ENCODE data around the gene FAM111A.

DNA sequence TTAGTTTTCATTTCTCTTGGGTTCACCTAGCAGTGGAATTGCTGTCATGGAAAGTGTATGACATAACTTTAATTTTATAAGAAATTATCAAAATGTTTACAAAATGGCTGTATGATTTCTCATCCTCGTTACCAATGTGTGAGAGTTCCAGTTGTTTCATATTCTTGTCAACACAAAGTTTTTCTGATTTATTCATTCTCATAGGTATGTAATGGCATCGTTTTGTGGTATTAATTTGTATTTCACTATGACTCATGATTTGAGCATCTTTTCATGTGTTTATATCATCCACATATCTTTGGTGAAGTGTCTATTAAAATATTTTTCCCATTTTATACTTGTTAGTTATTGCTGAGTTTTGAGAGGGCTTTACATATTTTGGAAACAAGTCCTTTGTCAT, 30.2 kb upstream of the FAM111A start:
- TF ChIP-seq, protein P1, sequence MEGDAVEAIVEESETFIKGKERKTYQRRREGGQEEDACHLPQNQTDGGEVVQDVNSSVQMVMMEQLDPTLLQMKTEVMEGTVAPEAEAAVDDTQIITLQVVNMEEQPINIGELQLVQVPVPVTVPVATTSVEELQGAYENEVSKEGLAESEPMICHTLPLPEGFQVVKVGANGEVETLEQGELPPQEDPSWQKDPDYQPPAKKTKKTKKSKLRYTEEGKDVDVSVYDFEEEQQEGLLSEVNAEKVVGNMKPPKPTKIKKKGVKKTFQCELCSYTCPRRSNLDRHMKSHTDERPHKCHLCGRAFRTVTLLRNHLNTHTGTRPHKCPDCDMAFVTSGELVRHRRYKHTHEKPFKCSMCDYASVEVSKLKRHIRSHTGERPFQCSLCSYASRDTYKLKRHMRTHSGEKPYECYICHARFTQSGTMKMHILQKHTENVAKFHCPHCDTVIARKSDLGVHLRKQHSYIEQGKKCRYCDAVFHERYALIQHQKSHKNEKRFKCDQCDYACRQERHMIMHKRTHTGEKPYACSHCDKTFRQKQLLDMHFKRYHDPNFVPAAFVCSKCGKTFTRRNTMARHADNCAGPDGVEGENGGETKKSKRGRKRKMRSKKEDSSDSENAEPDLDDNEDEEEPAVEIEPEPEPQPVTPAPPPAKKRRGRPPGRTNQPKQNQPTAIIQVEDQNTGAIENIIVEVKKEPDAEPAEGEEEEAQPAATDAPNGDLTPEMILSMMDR (tag by site-specific recombination; IDR thresholded peaks at IDR 0.05): no peak
- TF ChIP-seq ZNF623 (tag by site-specific recombination; IDR thresholded peaks at IDR 0.05) (no peak), KLF1 (tag by site-specific recombination; IDR thresholded peaks at IDR 0.05) (no peak), ZNF23 (tag by site-specific recombination; IDR thresholded peaks at IDR 0.05; ENCODE audit: borderline replicate concordance) (no peak), ZFP37 (tag by site-specific recombination; IDR thresholded peaks at IDR 0.05) (no peak), TCF7L2 (IDR thresholded peaks at IDR 0.05; ENCODE audit: borderline replicate concordance, low read depth, low read length) (no peak), ZSCAN30 (tag by site-specific recombination; IDR thresholded peaks at IDR 0.05) (no peak)
- TF ChIP-seq, protein P2, sequence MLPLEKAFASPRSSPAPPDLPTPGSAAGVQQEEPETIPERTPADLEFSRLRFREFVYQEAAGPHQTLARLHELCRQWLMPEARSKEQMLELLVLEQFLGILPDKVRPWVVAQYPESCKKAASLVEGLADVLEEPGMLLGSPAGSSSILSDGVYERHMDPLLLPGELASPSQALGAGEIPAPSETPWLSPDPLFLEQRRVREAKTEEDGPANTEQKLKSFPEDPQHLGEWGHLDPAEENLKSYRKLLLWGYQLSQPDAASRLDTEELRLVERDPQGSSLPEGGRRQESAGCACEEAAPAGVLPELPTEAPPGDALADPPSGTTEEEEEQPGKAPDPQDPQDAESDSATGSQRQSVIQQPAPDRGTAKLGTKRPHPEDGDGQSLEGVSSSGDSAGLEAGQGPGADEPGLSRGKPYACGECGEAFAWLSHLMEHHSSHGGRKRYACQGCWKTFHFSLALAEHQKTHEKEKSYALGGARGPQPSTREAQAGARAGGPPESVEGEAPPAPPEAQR (tag by site-specific recombination; IDR thresholded peaks at IDR 0.05): no peak
- TF ChIP-seq, protein P3, sequence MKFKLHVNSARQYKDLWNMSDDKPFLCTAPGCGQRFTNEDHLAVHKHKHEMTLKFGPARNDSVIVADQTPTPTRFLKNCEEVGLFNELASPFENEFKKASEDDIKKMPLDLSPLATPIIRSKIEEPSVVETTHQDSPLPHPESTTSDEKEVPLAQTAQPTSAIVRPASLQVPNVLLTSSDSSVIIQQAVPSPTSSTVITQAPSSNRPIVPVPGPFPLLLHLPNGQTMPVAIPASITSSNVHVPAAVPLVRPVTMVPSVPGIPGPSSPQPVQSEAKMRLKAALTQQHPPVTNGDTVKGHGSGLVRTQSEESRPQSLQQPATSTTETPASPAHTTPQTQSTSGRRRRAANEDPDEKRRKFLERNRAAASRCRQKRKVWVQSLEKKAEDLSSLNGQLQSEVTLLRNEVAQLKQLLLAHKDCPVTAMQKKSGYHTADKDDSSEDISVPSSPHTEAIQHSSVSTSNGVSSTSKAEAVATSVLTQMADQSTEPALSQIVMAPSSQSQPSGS (tag by site-specific recombination; IDR thresholded peaks at IDR 0.05; ENCODE audit: low read depth): no peak
- TF ChIP-seq, protein P4, sequence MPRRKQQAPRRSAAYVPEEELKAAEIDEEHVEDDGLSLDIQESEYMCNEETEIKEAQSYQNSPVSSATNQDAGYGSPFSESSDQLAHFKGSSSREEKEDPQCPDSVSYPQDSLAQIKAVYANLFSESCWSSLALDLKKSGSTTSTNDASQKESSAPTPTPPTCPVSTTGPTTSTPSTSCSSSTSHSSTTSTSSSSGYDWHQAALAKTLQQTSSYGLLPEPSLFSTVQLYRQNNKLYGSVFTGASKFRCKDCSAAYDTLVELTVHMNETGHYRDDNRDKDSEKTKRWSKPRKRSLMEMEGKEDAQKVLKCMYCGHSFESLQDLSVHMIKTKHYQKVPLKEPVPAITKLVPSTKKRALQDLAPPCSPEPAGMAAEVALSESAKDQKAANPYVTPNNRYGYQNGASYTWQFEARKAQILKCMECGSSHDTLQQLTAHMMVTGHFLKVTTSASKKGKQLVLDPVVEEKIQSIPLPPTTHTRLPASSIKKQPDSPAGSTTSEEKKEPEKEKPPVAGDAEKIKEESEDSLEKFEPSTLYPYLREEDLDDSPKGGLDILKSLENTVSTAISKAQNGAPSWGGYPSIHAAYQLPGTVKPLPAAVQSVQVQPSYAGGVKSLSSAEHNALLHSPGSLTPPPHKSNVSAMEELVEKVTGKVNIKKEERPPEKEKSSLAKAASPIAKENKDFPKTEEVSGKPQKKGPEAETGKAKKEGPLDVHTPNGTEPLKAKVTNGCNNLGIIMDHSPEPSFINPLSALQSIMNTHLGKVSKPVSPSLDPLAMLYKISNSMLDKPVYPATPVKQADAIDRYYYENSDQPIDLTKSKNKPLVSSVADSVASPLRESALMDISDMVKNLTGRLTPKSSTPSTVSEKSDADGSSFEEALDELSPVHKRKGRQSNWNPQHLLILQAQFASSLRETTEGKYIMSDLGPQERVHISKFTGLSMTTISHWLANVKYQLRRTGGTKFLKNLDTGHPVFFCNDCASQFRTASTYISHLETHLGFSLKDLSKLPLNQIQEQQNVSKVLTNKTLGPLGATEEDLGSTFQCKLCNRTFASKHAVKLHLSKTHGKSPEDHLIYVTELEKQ (tag by site-specific recombination; IDR thresholded peaks at IDR 0.05; ENCODE audit: borderline replicate concordance): no peak
